Testis (tissue), 2 donors: ENCODE measurements around the gene OR4D9.

Experiments
- CTCF ChIP-seq, 3 experiments: fragments of 450-650 bp in 2 of 3; fragments of 200-600 bp in 1 of 3; sonication (generic) in 1 of 3; IDR thresholded peaks; one replicate each; pipeline ENCODE4 v1.5.1; 2016 to 2019; ENCODE audit warnings: antibody characterized with exemption in 3 of 3, mild to moderate bottlenecking in 2 of 3, moderate library complexity in 1 of 3
- POLR2A ChIP-seq: fragments of 450-650 bp; IDR thresholded peaks from one replicate; pipeline ENCODE4 v1.6.1; 2017; ENCODE audit warnings: antibody characterized with exemption, mild to moderate bottlenecking, moderate library complexity

DNA sequence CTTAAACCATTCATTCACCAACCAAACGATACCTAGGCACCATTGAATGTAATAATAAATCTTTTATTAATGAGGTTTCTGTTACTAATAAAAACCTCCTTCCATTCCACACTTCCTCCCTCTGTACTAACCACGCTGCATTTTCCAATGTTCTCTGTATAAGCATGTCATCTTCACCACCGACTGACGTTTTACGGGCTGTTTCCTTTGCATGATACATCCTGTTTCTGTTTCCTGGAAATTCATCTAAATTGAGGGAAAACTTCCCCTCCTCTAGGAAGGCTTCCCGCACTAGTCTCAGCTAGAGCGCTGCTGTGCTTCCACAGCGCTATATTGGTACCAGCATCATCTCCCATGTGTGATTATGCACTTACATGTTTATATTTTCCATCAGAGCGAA lies 36.2 kb upstream of the OR4D9 start:
- TF ChIP-seq POLR2A (no peak), CTCF (IDR thresholded peaks at IDR 0.05) (no peak)
